ENCODE measurements around the gene FOXN3. TPM values are rescaled to one million over a fixed set of nuclear protein-coding genes. Genes with fewer than 3 reads are reported as not detected.

FOXN3 gene, protein sequence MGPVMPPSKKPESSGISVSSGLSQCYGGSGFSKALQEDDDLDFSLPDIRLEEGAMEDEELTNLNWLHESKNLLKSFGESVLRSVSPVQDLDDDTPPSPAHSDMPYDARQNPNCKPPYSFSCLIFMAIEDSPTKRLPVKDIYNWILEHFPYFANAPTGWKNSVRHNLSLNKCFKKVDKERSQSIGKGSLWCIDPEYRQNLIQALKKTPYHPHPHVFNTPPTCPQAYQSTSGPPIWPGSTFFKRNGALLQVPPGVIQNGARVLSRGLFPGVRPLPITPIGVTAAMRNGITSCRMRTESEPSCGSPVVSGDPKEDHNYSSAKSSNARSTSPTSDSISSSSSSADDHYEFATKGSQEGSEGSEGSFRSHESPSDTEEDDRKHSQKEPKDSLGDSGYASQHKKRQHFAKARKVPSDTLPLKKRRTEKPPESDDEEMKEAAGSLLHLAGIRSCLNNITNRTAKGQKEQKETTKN
- 100 to 1,000 TPM; 124 to 127 TPM for total RNA-seq
- polyA plus RNA-seq (2013, experiment 1 of 2) = 59.8 TPM
- 66.8 TPM for polyA plus RNA-seq (2013, experiment 2 of 2)
- 64.9 to 261 (median 122) reads per million in 172 experiments for total RNA-seq

DNA sequence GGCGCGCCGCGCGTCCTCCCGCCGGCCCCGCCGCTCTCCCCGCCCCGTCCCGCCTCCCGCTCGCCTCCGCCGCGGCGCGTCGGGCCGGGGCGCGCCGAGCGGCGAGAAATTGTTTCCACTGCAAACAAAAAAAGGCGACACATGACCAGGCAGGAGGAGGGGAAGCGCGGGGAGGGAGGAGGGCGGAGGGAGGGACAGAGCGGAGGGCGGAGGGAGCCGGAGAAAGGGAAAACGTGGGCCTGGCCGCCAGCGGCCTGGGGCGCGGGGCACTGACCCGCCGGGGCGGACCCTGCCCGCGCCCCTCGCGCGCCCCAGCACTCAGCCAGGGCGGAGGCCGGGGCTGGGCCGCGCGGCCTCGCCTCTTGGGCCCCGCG lies at the start of gene FOXN3:
Gene FOXN3, minus strand, starts transcription at position 143 of the 374 bp plus-strand sequence. CDS start 4,757 bp downstream, outside the sequence.
- Mint-ChIP-seq H3K4me3 (peak within 1 kb of the TSS; percentile 98), H3K27ac (peak within 1 kb of the TSS; percentile 96), H3K27me3 (no peaks in the 10 kb centered on the region), H3K4me1 (ENCODE audit: low read depth) (peaks cover 64% of the 10 kb centered on the region), H3K36me3 (ENCODE audit: low read depth) (peaks cover 27% of the 10 kb centered on the region), H3K9me3 (no peaks in the 10 kb centered on the region)
- ChIA-PET CTCF (no interaction called here), POLR2A (no interaction called here)
- Histone ChIP-seq H3K4me3 (ENCODE audit: low read length) (peak within 1 kb of the TSS; percentile 72), H3K36me3 (ENCODE audit: insufficient read depth, low read length) (peaks cover under 1% of the 10 kb centered on the region), H3K4me1 (ENCODE audit: insufficient read depth, low read length) (peaks cover 26% of the 10 kb centered on the region), H3K27ac (ENCODE audit: low read depth in 1 of 2, low read length in 2 of 2) (peak within 1 kb of the TSS; percentile 51 to 62), H3K27me3 (ENCODE audit: control insufficient read depth in 1 of 2, insufficient read depth in 2 of 2, low read length in 2 of 2) (no peaks in the 10 kb centered on the region), H3K9me3 (ENCODE audit: control insufficient read depth in 1 of 2, insufficient read depth in 1 of 2, low read length in 2 of 2) (no peaks in the 10 kb centered on the region)
- peak; percentile 72 to 95 (median 84) for DNase-seq
- ATAC-seq (ENCODE audit: poor library complexity) = peak; percentile 60
- intact Hi-C loops (cut with DNase I, micrococcal nuclease) = loop anchor here (1.0 to 10.0 kb wide), 8 partner anchors 52 to 592 kb away; partner anchors contain the start of genes TDP1 (in 2 of the 2) and TTC8 (in 1 of the 2)
- TF ChIP-seq, protein P1, sequence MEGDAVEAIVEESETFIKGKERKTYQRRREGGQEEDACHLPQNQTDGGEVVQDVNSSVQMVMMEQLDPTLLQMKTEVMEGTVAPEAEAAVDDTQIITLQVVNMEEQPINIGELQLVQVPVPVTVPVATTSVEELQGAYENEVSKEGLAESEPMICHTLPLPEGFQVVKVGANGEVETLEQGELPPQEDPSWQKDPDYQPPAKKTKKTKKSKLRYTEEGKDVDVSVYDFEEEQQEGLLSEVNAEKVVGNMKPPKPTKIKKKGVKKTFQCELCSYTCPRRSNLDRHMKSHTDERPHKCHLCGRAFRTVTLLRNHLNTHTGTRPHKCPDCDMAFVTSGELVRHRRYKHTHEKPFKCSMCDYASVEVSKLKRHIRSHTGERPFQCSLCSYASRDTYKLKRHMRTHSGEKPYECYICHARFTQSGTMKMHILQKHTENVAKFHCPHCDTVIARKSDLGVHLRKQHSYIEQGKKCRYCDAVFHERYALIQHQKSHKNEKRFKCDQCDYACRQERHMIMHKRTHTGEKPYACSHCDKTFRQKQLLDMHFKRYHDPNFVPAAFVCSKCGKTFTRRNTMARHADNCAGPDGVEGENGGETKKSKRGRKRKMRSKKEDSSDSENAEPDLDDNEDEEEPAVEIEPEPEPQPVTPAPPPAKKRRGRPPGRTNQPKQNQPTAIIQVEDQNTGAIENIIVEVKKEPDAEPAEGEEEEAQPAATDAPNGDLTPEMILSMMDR (IDR thresholded peaks at IDR 0.05) = no peak

DNA sequence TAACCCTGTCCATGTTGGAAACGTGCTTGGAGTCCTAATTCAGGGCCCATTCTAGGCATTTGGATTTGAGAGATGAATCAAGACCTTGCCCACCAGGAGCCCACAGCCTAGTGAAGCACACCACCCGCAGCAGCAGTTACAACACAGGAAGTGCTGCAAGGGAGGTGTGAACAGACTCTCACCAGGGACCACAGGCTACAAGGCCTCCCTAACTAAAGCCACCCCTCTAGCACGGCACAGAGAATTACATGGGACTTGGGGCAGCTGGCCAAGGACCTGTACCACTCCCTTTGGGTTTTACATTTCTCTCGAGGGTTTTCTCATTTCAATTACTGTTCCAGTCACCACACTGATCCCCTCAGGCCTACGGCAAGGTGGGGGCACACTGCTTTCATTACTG lies 49.5 kb upstream of the FOXN3 start:
- no peaks in the 10 kb centered on the region for H3K9me3 ChIP-seq (ENCODE audit: control insufficient read depth in 1 of 2, insufficient read depth in 1 of 2, low read length in 2 of 2)
- intact Hi-C loops (cut with DNase I, micrococcal nuclease) = no loop called here
- H3K4me3 ChIP-seq (ENCODE audit: low read length) = no peak overlapping the region
- H3K36me3 ChIP-seq (ENCODE audit: insufficient read depth, low read length) = peaks cover 13% of the 10 kb centered on the region
- DNase-seq (peak in 5 of 14 experiments; percentile 28 to 74 (median 40)), ATAC-seq (ENCODE audit: poor library complexity) (no peak)
- no peaks in the 10 kb centered on the region for H3K27me3 ChIP-seq (ENCODE audit: control insufficient read depth in 1 of 2, insufficient read depth in 2 of 2, low read length in 2 of 2)
- no peak overlapping the region for H3K27ac Mint-ChIP-seq
- H3K27ac ChIP-seq (ENCODE audit: low read depth in 1 of 2, low read length in 2 of 2) = no peak overlapping the region
- no peak overlapping the region for H3K4me3 Mint-ChIP-seq
- H3K4me1 ChIP-seq (ENCODE audit: insufficient read depth, low read length) = peaks cover 26% of the 10 kb centered on the region
- peaks cover 51% of the 10 kb centered on the region for H3K36me3 Mint-ChIP-seq (ENCODE audit: low read depth)
- peaks cover 50% of the 10 kb centered on the region for H3K4me1 Mint-ChIP-seq (ENCODE audit: low read depth)
- H3K9me3 Mint-ChIP-seq = no peaks in the 10 kb centered on the region
- TF ChIP-seq, protein P1 (IDR thresholded peaks at IDR 0.05) = no peak
- no peaks in the 10 kb centered on the region for H3K27me3 Mint-ChIP-seq
- CTCF ChIA-PET = no interaction called here
- POLR2A ChIA-PET = no interaction called here

DNA sequence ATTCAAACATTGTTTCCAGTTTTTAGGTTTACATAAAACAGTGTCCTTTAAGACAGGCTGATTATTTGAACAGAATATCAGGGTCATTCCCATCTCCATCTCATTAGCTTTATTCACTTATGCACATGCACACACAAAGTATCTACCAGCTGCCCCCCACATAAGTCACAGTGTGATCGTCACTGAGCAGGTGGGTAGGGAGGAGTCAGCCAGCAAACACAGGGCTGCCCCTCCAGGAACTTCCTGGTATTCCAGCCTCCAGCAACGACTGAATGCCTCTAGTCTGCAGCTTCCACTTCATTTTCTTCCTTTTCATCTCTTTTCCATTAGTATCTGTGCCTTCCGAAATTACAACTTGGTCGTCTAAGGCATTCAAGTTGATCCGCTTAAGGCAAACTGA lies 48.8 kb upstream of the FOXN3 start:
- no peak for DNase-seq
- H3K27ac ChIP-seq (ENCODE audit: low read depth in 1 of 2, low read length in 2 of 2) = no peak overlapping the region
- peaks cover 46% of the 10 kb centered on the region for H3K36me3 Mint-ChIP-seq (ENCODE audit: low read depth)
- H3K9me3 Mint-ChIP-seq = no peaks in the 10 kb centered on the region
- ChIA-PET CTCF (no interaction called here), POLR2A (interaction anchor here (0.7 kb wide), 1 partner anchor 625 kb away, joined by 3 read pairs; no protein-coding TSS in a partner anchor)
- H3K4me3 Mint-ChIP-seq = no peak overlapping the region
- H3K9me3 ChIP-seq (ENCODE audit: control insufficient read depth in 1 of 2, insufficient read depth in 1 of 2, low read length in 2 of 2) = no peaks in the 10 kb centered on the region
- no peak overlapping the region for H3K4me3 ChIP-seq (ENCODE audit: low read length)
- no peaks in the 10 kb centered on the region for H3K27me3 ChIP-seq (ENCODE audit: control insufficient read depth in 1 of 2, insufficient read depth in 2 of 2, low read length in 2 of 2)
- no peaks in the 10 kb centered on the region for H3K27me3 Mint-ChIP-seq
- peak overlapping the region; percentile 13 for H3K27ac Mint-ChIP-seq
- no peak for ATAC-seq (ENCODE audit: poor library complexity)
- peaks cover 48% of the 10 kb centered on the region for H3K4me1 Mint-ChIP-seq (ENCODE audit: low read depth)
- peaks cover 13% of the 10 kb centered on the region for H3K36me3 ChIP-seq (ENCODE audit: insufficient read depth, low read length)
- intact Hi-C loops (cut with DNase I, micrococcal nuclease) = no loop called here
- peaks cover 26% of the 10 kb centered on the region for H3K4me1 ChIP-seq (ENCODE audit: insufficient read depth, low read length)
- TF ChIP-seq, protein P1 (IDR thresholded peaks at IDR 0.05) = no peak
